Measurements from ENCODE around the gene PLLP.

PLLP gene

DNA sequence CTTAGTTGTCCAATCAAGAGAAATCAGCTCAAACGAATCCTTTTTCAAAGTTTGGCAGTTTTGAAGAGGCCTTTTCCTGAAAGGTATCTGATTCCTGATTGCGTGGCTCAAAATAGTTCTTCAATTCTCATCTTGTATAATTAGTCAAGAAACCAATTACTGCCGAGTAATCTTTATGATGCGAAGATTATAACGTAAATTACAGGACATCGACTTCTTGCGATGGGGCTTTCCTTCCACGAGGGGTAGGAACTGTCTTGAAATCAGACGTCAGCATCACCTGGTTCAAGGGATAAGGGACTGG, 40.1 kb downstream of the PLLP start:
- TF ChIP-seq EZH2 (IDR thresholded peaks at IDR 0.05; ENCODE audit: borderline replicate concordance, low read depth, low read length, severe bottlenecking), result no peak
- TF ChIP-seq, protein P1, sequence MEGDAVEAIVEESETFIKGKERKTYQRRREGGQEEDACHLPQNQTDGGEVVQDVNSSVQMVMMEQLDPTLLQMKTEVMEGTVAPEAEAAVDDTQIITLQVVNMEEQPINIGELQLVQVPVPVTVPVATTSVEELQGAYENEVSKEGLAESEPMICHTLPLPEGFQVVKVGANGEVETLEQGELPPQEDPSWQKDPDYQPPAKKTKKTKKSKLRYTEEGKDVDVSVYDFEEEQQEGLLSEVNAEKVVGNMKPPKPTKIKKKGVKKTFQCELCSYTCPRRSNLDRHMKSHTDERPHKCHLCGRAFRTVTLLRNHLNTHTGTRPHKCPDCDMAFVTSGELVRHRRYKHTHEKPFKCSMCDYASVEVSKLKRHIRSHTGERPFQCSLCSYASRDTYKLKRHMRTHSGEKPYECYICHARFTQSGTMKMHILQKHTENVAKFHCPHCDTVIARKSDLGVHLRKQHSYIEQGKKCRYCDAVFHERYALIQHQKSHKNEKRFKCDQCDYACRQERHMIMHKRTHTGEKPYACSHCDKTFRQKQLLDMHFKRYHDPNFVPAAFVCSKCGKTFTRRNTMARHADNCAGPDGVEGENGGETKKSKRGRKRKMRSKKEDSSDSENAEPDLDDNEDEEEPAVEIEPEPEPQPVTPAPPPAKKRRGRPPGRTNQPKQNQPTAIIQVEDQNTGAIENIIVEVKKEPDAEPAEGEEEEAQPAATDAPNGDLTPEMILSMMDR (IDR thresholded peaks at IDR 0.05; ENCODE audit: borderline replicate concordance, extremely low read depth, low read length, poor library complexity, severe bottlenecking), result no peak
- Histone ChIP-seq H3K27ac (ENCODE audit: low read length) (peak overlapping the region; percentile 66), H2AFZ (ENCODE audit: low read depth, low read length) (peak overlapping the region; percentile 91), H3K4me3 (ENCODE audit: low read depth in 1 of 2, low read length in 2 of 2) (peak overlapping the region; percentile 14 to 87; a peak in 3 of 4 replicates), H3K9ac (ENCODE audit: low read depth, low read length) (peak overlapping the region; percentile 76), H4K20me1 (ENCODE audit: insufficient read depth, low read length) (no peaks in the 10 kb centered on the region), H3K4me2 (ENCODE audit: insufficient read depth, low read length) (peak overlapping the region; percentile 74), H3K27me3 (ENCODE audit: insufficient read depth, low read length, poor library complexity) (no peaks in the 10 kb centered on the region), H3K79me2 (ENCODE audit: insufficient read depth, low read length) (no peaks in the 10 kb centered on the region), H3K36me3 (ENCODE audit: insufficient read depth, low read length) (peaks cover 6% of the 10 kb centered on the region), H3K4me1 (ENCODE audit: insufficient read depth, low read length) (peaks cover 19% of the 10 kb centered on the region), H3K9me3 (ENCODE audit: insufficient read depth, low read length, severe bottlenecking) (no peaks in the 10 kb centered on the region)
- ATAC-seq (ENCODE audit: insufficient read depth, low read depth) (peak; percentile 55), DNase-seq (no peak)

DNA sequence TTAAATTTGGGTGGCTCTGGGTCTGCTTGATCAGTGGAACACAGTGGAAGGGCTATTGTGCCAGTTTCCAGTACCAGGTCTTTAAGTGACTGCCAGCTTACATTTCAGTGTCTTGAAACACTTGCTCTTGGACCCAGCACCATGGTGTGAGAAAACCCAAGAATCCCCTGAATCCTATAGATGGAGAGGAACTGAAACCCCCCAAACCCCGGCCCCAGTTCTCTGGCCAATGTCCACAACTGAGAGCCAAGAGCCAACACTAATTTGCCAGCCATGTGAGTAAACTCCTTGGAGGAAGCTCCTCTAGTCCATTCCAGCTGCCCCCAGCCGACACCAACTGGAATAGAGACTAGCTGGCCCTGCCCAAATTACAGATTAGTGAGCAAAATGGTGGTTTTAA, 41.8 kb downstream of the PLLP start:
- ATAC-seq (ENCODE audit: insufficient read depth, low read depth), result no peak
- peaks cover 12% of the 10 kb centered on the region; the same call in 1 of the 2 replicates for H3K36me3 ChIP-seq (ENCODE audit: insufficient read depth, low read length)

DNA sequence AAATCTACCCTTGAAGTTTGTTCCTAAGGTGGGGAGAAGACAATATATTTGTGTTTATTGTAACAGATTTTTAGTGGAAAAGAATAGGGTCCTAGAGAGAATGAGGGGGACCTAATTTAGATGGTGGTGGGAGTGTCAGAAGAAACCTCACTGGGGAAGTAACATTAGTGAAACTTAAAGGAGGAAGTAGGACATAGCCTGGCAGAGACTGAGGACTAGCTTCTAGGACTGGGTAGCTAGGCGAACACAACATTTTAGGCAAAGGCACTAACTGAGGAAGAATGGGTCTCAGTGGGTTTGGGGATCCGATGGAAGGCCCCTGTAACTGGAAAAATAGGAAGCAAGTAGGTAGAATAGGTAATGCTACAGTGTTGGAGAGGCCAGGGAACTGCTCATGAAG, 43.6 kb downstream of the PLLP start:
- H3K4me2 ChIP-seq (ENCODE audit: insufficient read depth, low read length), result no peak overlapping the region
- DNase-seq (no peak), ATAC-seq (ENCODE audit: insufficient read depth, low read depth) (no peak)
- H4K20me1 ChIP-seq (ENCODE audit: insufficient read depth, low read length), result no peaks in the 10 kb centered on the region
- H3K79me2 ChIP-seq (ENCODE audit: insufficient read depth, low read length), result no peaks in the 10 kb centered on the region
- H3K27me3 ChIP-seq (ENCODE audit: insufficient read depth, low read length, poor library complexity), result no peaks in the 10 kb centered on the region
- peaks cover 19% of the 10 kb centered on the region for H3K36me3 ChIP-seq (ENCODE audit: insufficient read depth, low read length)
- no peak overlapping the region for H2AFZ ChIP-seq (ENCODE audit: low read depth, low read length)
- TF ChIP-seq, protein P1 (IDR thresholded peaks at IDR 0.05; ENCODE audit: borderline replicate concordance, extremely low read depth, low read length, poor library complexity, severe bottlenecking), result no peak
- no peak for TF ChIP-seq EZH2 (IDR thresholded peaks at IDR 0.05; ENCODE audit: borderline replicate concordance, low read depth, low read length, severe bottlenecking)
- H3K9ac ChIP-seq (ENCODE audit: low read depth, low read length), result no peak overlapping the region
- H3K4me3 ChIP-seq (ENCODE audit: low read depth in 1 of 2, low read length in 2 of 2), result no peak overlapping the region
- H3K4me1 ChIP-seq (ENCODE audit: insufficient read depth, low read length), result peaks cover 14% of the 10 kb centered on the region
- H3K27ac ChIP-seq (ENCODE audit: low read length), result no peak overlapping the region
- no peaks in the 10 kb centered on the region for H3K9me3 ChIP-seq (ENCODE audit: insufficient read depth, low read length, severe bottlenecking)

More for the DNA sequence above, 41.8 kb downstream of the PLLP start:
- no peak overlapping the region for H3K4me3 ChIP-seq (ENCODE audit: low read depth in 1 of 2, low read length in 2 of 2)
- no peaks in the 10 kb centered on the region for H3K79me2 ChIP-seq (ENCODE audit: insufficient read depth, low read length)
- H3K27ac ChIP-seq (ENCODE audit: low read length), result no peak overlapping the region
- no peak overlapping the region for H3K4me2 ChIP-seq (ENCODE audit: insufficient read depth, low read length)
- H3K9ac ChIP-seq (ENCODE audit: low read depth, low read length), result no peak overlapping the region
- no peak for DNase-seq
- no peak overlapping the region for H2AFZ ChIP-seq (ENCODE audit: low read depth, low read length)
- peaks cover 19% of the 10 kb centered on the region for H3K4me1 ChIP-seq (ENCODE audit: insufficient read depth, low read length)
- TF ChIP-seq EZH2 (IDR thresholded peaks at IDR 0.05; ENCODE audit: borderline replicate concordance, low read depth, low read length, severe bottlenecking), result no peak
- TF ChIP-seq, protein P1 (IDR thresholded peaks at IDR 0.05; ENCODE audit: borderline replicate concordance, extremely low read depth, low read length, poor library complexity, severe bottlenecking), result no peak
- H3K27me3 ChIP-seq (ENCODE audit: insufficient read depth, low read length, poor library complexity), result no peaks in the 10 kb centered on the region
- H3K9me3 ChIP-seq (ENCODE audit: insufficient read depth, low read length, severe bottlenecking), result no peaks in the 10 kb centered on the region
- H4K20me1 ChIP-seq (ENCODE audit: insufficient read depth, low read length), result no peaks in the 10 kb centered on the region

DNA sequence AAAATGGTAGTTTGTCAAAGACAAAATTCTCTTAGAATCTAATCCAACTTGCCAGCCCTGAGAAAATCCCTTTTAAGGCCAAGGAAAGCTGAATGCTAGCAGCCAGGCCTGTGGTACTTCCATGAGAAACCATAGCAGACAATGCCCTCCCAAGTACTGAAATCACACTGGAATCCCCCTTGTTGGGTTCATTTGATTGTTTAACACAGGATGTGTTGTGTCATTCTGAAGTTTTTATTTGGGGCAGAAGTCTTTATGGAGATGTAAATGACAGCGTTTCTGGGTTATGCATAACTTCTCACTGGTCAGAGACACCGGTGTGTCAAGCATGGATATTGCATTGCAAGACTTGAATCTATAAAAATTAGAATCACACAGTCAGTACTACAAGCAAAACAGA, 45.4 kb downstream of the PLLP start:
- ATAC-seq (ENCODE audit: insufficient read depth, low read depth) (no peak), DNase-seq (no peak)
- H3K27ac ChIP-seq (ENCODE audit: low read length), result no peak overlapping the region
- H3K4me2 ChIP-seq (ENCODE audit: insufficient read depth, low read length), result no peak overlapping the region
- no peak overlapping the region for H3K4me3 ChIP-seq (ENCODE audit: low read depth in 1 of 2, low read length in 2 of 2)
- H2AFZ ChIP-seq (ENCODE audit: low read depth, low read length), result no peak overlapping the region
- H3K79me2 ChIP-seq (ENCODE audit: insufficient read depth, low read length), result no peaks in the 10 kb centered on the region
- peaks cover 36% of the 10 kb centered on the region for H3K36me3 ChIP-seq (ENCODE audit: insufficient read depth, low read length)
- H3K4me1 ChIP-seq (ENCODE audit: insufficient read depth, low read length), result peaks cover 3% of the 10 kb centered on the region
- H3K9ac ChIP-seq (ENCODE audit: low read depth, low read length), result no peak overlapping the region
- TF ChIP-seq, protein P1 (IDR thresholded peaks at IDR 0.05; ENCODE audit: borderline replicate concordance, extremely low read depth, low read length, poor library complexity, severe bottlenecking), result no peak
- no peak for TF ChIP-seq EZH2 (IDR thresholded peaks at IDR 0.05; ENCODE audit: borderline replicate concordance, low read depth, low read length, severe bottlenecking)
- no peaks in the 10 kb centered on the region for H4K20me1 ChIP-seq (ENCODE audit: insufficient read depth, low read length)
- H3K9me3 ChIP-seq (ENCODE audit: insufficient read depth, low read length, severe bottlenecking), result no peaks in the 10 kb centered on the region
- H3K27me3 ChIP-seq (ENCODE audit: insufficient read depth, low read length, poor library complexity), result no peaks in the 10 kb centered on the region
